MG63 (cell line): Measurements from ENCODE around the gene OR6C75. TPM values are rescaled to one million over a fixed set of nuclear protein-coding genes. Genes with fewer than 3 reads are reported as not detected.
"Not testable (repeated sequence)": the region's sequence is repeated elsewhere in the genome, so short reads cannot be mapped to it uniquely, and the experiment has no call there.

Experiments
- DNase-seq: peaks from one replicate; pipeline ENCODE4 v3.0.0-alpha.2; 2020
- H3K27me3 ChIP-seq: fragments of 250-450 bp; sonication (Bioruptor Pico); 2 replicates; pipeline ENCODE4 v1.5.1; 2020; ENCODE audit warnings: mild to moderate bottlenecking, moderate library complexity
- H3K36me3 ChIP-seq: fragments of 250-450 bp; sonication (Bioruptor Pico); 2 replicates; pipeline ENCODE4 v1.5.1; 2020; ENCODE audit warnings: mild to moderate bottlenecking, moderate library complexity
- H3K4me3 ChIP-seq: fragments of 250-450 bp; sonication (Bioruptor Pico); 2 replicates; pipeline ENCODE4 v1.5.1; 2020; ENCODE audit warnings: mild to moderate bottlenecking, moderate library complexity
- H3K9me3 ChIP-seq: fragments of 250-450 bp; sonication (Bioruptor Pico); 2 replicates; pipeline ENCODE4 v1.5.1; 2020; ENCODE audit warnings: mild to moderate bottlenecking, moderate library complexity
- total RNA-seq: library from RNA; depleted of rRNA; stranded (reverse); fragments of >200 nt; shearing (Covaris generic); gene quantifications from 2 replicates; pipeline ENCODE4 v1.2.3, GENCODE V29; 2014; ENCODE audit warnings: low replicate concordance; rRNA removed

OR6C75 gene
- total RNA-seq, result not detected in 2 replicates

GRCh38 chr12:55362675-55363074 lies at the start of gene OR6C75:
Gene OR6C75 (plus strand): TSS chr12:55362975. CDS start chr12:55365111, 2,136 bp downstream.
- DNase-seq, result no peak
- no peaks in the 10 kb centered on the region for H3K9me3 ChIP-seq
- no peak within 1 kb of the TSS for H3K4me3 ChIP-seq
- H3K36me3 ChIP-seq, result no peaks in the 10 kb centered on the region
- no peaks in the 10 kb centered on the region for H3K27me3 ChIP-seq

DNA sequence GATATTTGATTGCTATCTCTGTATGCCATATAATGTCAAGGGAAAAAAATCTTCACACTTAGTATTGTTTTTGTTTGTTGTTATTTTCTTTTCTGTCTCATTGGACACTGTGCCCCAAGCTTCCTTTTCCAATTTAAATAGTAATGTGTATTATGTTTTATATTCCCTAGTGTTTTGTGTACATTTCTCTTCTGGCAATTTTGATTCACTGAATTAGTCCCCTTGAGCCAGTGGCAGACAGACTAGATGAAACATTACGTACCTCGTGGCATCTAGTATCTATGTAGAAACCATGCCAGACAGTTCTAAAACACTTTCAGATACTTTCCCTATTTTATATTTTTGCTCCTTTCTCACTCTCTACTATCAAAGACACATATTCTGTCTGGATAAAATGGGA lies 48.7 kb upstream of the OR6C75 start, which contains the start of gene OR6C1:
Gene OR6C1 (plus strand): TSS at position 301 of the 400 bp plus-strand sequence. CDS start 6,257 bp downstream, outside the sequence.
- Histone ChIP-seq H3K9me3 (no peaks in the 10 kb centered on the region), H3K36me3 (no peaks in the 10 kb centered on the region), H3K4me3 (no peak within 1 kb of the TSS), H3K27me3 (no peaks in the 10 kb centered on the region)
- no peak for DNase-seq

DNA sequence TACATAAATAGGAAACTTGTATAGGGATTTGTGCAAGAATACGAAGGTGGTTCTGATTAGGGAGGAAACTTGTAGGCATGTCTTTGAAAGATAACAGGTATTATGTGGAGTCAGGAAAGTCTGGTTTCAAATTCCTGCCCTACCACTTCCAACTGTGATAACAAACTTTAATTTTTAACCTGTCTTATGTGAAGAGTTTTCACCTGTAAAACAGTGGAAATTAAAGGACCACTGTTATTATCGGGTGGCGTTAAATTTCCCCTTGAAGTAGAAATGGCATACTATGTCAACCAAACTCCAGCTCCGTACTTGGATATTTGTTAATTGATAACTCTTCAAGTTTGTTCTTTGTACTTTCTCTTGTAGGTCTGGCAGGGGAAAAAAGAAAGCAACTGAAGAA lies 42.6 kb upstream of the OR6C75 start:
- no peaks in the 10 kb centered on the region for H3K36me3 ChIP-seq
- H3K9me3 ChIP-seq, result no peaks in the 10 kb centered on the region
- no peaks in the 10 kb centered on the region for H3K27me3 ChIP-seq

GRCh38 chr12:55325801-55326200 lies 37.0 kb upstream of the OR6C75 start:
- H3K4me3 ChIP-seq, DNase-seq, H3K9me3 ChIP-seq, H3K27me3 ChIP-seq, H3K36me3 ChIP-seq: not testable (repeated sequence)

More for the DNA sequence above, 42.6 kb upstream of the OR6C75 start:
- H3K4me3 ChIP-seq, result no peak overlapping the region
- DNase-seq, result no peak

DNA sequence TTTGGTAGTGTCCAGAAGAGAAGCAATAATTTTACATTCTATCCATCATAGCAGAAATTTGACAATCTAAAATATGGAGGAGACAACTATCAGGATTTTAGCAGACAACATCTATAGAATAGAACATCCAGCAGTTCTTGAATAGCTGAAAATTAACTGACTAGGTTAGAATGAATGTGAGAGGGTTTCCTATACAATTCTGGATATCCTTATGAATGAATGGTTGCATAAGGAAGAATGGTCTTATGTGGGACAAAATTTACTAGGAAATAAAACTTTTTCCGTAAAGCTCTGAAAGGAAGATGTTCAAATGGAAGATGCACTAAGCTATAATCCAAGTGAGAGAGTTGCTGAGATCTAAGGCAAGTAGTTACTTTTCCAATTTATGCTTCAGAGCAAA lies 32.3 kb upstream of the OR6C75 start, which contains the start of gene OR6C3:
Gene OR6C3 (plus strand): TSS at position 301 of the 400 bp plus-strand sequence. CDS start 955 bp downstream, outside the sequence.
- H3K9me3 ChIP-seq, result no peaks in the 10 kb centered on the region
- H3K36me3 ChIP-seq, result no peaks in the 10 kb centered on the region
- no peak for DNase-seq
- H3K4me3 ChIP-seq, result no peak within 1 kb of the TSS
- no peaks in the 10 kb centered on the region for H3K27me3 ChIP-seq

DNA sequence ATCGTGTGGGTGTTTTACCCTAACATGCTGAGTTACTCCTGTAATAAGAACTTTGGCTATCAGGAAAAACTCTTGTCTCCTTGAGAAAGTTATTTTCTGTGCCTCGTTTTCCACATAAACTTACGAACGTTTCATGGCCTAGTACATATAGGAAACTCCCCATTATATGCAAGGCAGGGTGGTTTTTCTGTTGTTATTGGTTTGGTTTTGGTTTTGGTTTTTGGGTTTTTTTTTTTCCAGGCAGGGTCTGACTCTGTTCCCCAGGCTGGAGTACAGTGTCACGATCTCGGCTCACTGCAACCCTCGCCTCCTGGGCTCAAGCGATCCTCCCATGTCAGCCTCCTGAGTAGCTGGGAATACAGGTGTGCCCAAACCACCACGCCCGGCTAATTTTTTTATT lies 26.8 kb upstream of the OR6C75 start:
- Histone ChIP-seq H3K9me3 (no peaks in the 10 kb centered on the region), H3K4me3 (no peak overlapping the region), H3K27me3 (no peaks in the 10 kb centered on the region), H3K36me3 (no peaks in the 10 kb centered on the region)
- DNase-seq, result no peak

DNA sequence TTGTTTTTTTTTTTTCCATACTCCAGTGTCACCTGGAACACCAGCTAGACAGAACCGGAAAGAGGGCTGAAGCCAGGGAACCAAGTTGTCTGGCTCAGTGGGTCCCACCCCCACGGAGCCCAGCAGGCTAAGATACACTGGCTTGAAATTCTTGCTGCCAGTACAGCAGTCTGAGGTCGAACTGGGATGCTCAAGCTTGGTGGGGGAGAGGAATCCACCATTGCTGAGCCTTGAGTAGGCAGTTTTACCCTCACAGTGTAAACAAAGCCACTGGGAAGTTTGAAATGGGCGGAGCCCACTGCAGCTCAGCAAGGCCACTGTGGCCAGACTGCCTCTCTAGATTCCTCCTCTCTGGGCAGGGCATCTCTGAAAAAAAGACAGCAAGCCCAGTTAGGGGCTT lies 7.4 kb upstream of the OR6C75 start:
- not testable (repeated sequence) for DNase-seq, H3K4me3 ChIP-seq, H3K36me3 ChIP-seq, H3K27me3 ChIP-seq, H3K9me3 ChIP-seq

- Histone ChIP-seq H3K4me3 (no peak overlapping the region), H3K27me3 (no peaks in the 10 kb centered on the region), H3K9me3 (no peaks in the 10 kb centered on the region), H3K36me3 (no peaks in the 10 kb centered on the region)
- no peak for DNase-seq
Observed at GRCh38 chr12:55365086-55365485, 2.3 kb downstream of the OR6C75 start.

DNA sequence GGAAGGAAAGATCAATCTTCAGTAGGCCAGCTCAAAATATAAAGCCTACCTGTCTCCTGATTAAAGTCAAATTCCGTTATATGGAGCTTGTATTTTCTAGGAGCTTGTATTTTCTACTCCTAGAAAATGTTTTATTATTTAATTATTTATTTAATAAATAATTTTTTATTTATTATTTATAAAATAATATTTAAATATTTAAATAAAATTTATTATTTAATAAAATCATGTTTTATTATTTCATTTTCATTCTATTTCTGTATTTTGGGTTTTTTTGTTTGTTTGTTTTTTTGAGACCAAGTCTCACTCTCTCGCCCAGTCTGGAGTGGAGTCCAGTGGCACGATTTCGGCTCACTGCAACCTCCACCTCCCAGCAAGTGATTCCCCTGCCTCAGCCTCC lies 9.7 kb downstream of the OR6C75 start:
- H3K4me3 ChIP-seq, result no peak overlapping the region
- DNase-seq, result no peak
- no peaks in the 10 kb centered on the region for H3K27me3 ChIP-seq
- no peaks in the 10 kb centered on the region for H3K9me3 ChIP-seq
- H3K36me3 ChIP-seq, result no peaks in the 10 kb centered on the region

DNA sequence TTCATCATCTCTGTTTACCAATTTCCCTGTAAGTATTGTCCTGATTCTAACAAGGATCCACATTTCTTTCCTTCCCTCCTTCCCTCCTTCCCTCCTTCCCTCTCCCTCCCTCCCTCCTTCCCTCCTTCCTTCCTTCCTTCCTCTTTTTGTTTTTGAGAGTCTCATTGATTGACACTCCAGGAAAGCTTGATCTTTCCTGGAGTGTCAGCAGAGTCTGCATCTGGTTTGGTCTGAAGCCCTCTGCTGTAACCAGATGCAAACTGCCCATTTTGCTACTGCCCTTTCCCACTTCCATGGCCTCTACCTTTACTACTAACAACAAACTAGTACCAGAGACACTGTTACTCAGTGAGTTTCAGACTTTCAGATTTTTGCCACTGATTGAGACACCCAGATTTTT lies 23.1 kb downstream of the OR6C75 start:
- Histone ChIP-seq H3K4me3 (no peak overlapping the region), H3K9me3 (no peaks in the 10 kb centered on the region), H3K27me3 (no peaks in the 10 kb centered on the region), H3K36me3 (no peaks in the 10 kb centered on the region)
- DNase-seq, result no peak

DNA sequence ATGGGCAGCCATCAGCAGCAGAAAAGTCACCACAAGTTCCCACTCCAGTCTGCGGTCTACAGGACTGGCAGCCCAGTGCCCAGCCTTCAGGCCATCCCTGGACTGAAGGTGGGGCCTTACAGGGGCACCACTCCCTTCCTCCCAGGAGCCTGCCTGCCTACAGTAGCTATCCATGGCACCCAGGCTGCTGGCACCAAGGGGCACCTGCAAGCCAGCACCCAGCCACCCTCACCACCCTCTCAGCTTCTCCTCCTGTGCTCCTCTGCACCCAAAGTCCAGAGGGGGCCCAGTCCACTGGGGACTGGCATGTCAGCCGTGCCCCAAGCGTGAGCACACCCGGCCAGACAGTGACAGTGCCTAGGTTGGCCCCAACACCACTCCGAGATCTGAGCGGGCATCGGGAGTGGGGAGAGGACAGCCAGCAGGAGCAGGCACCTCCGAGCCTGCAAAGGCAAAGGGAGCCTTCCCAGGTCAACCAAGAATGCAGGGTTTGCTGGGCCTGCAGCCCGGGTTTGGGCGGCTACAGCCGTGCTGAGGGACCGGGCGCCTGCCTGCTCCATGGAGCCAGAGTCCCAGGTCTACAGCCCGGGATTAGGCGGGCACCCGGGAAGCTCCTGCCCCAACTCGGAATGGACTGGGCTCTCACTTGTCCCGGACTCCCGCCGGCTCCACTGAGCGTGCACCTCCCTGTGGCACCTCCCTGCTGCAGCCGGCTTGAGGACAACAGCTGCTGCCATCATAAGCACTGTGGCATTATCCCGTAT lies 29.4 kb downstream of the OR6C75 start:
- no peaks in the 10 kb centered on the region for H3K9me3 ChIP-seq
- DNase-seq, result no peak

GRCh38 chr12:55396326-55396725 lies 33.6 kb downstream of the OR6C75 start:
- no peaks in the 10 kb centered on the region for H3K27me3 ChIP-seq
- no peaks in the 10 kb centered on the region for H3K9me3 ChIP-seq
- no peak overlapping the region for H3K4me3 ChIP-seq
- H3K36me3 ChIP-seq, result no peaks in the 10 kb centered on the region
- no peak for DNase-seq

More for the DNA sequence above, 29.4 kb downstream of the OR6C75 start:
- H3K27me3 ChIP-seq, result no peaks in the 10 kb centered on the region
- H3K36me3 ChIP-seq, result no peaks in the 10 kb centered on the region
- H3K4me3 ChIP-seq, result no peak overlapping the region

GRCh38 chr12:55400229-55400628 lies 37.5 kb downstream of the OR6C75 start, which contains the start of gene OR6C65:
Gene OR6C65 (plus strand): TSS chr12:55400529. CDS start chr12:55400529, 0 bp downstream.
- H3K9me3 ChIP-seq, result peaks cover 3% of the 10 kb centered on the region; the same call in 1 of the 2 replicates

GRCh38 chr12:55407866-55408265 lies 45.1 kb downstream of the OR6C75 start:
- Histone ChIP-seq H3K9me3 (peaks cover 13% of the 10 kb centered on the region), H3K36me3 (no peaks in the 10 kb centered on the region), H3K27me3 (no peaks in the 10 kb centered on the region), H3K4me3 (no peak overlapping the region)
- no peak for DNase-seq

More at GRCh38 chr12:55400229-55400628, 37.5 kb downstream of the OR6C75 start, which contains the start of gene OR6C65:
- Histone ChIP-seq H3K36me3 (no peaks in the 10 kb centered on the region), H3K4me3 (no peak within 1 kb of the TSS), H3K27me3 (no peaks in the 10 kb centered on the region)
- DNase-seq, result no peak

DNA sequence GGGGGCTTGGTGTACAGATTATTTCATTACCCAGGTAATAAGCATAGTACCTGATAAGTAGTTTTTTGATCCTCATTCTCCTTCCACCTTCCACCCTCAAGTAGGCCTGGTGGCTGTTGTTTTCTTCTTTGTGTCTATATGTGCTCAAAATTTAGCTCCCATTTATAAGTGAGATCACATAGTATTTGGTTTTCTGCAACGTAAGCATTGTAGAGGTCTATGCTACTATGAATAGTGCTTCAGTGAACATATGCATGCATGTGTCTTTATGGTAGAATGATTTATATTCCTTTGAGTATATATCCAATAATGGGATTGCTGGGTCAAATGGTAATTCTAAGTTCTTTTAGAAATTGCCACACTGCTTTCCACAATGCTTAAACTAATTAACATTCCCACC lies 46.4 kb downstream of the OR6C75 start:
- H3K36me3 ChIP-seq, H3K4me3 ChIP-seq, DNase-seq, H3K27me3 ChIP-seq, H3K9me3 ChIP-seq: not testable (repeated sequence)

DNA sequence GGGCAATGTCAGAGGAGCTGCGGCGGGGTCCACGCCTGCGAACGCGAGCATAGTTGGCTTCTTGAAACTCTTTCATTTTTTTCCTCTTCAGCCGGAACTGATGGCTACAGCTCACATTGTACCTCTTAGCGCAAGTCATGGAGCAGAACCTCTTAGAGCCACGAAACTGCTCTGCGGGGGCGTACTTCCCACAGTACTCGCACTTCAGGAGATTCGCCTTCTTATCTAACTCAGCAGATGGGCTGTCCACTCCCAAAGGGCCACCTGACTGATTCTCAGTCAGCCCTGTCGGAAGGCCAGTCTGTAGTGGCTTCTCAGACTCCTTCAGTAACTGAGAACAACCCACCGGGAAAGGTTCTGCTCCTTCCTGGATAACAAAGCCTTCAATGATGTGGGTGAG lies 49.4 kb downstream of the OR6C75 start:
- not testable (repeated sequence) for H3K9me3 ChIP-seq, H3K4me3 ChIP-seq, H3K36me3 ChIP-seq, H3K27me3 ChIP-seq, DNase-seq

DNA sequence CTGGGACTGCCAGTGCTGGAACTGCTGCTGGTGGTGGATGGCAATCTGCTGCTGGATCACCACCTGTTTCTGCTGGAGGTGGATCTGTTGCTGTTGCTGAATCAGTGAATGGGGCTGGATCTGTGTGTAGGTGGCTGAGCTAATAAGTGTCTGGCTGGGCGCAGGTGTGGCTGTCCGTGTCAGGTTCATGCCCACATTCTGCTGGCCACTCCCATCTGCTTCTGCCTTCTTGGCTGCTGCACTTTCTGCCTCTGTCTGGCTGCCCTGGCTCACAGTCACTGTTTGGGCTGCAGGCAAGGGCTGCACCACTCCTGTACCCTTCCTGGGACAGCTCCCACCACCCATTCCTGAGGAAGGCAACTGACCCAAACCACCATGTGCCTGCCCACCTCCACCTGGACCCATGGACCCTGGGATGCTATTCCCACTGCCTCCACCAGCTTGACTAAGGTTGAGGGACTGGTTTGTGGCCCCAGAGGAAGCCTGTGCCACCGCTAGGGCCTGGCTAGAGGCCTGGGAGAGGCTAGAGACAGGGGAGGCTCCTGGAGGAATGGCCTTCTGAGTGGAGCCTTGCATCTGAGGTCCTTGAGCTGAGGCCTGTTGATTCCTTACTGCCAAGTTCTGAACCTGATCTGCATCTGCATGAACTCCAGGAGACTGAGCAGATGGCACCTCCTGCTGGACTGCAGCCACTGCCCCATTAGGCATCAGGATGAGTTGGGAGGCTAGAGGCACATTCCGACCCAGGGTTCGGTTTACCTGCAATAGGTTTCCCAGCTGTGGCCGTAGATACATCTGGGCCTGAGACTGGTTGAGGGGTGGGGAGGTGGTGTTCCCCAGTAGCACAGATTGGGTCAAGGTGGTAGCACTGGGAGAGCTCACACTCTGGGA lies 51.0 kb downstream of the OR6C75 start:
- H3K36me3 ChIP-seq, DNase-seq, H3K9me3 ChIP-seq, H3K4me3 ChIP-seq, H3K27me3 ChIP-seq: not testable (repeated sequence)
